DMS153 treated with DMSO at 0.1 percent for 48 hours (cell line): ENCODE measurements around the gene NFE2L3.
"Not testable (repeated sequence)": the region's sequence is repeated elsewhere in the genome, so short reads cannot be mapped to it uniquely, and the experiment has no call there.

Source experiments
- DNase-seq: peaks from one replicate; lab custom pipeline; 2025; ENCODE audit not compliant: unreplicated experiment; lab: John Stamatoyannopoulos, UW

NFE2L3 gene

GRCh38 chr7:26185131-26185843 is 33.3 kb downstream of the NFE2L3 start:
- no peak for DNase-seq

DNA sequence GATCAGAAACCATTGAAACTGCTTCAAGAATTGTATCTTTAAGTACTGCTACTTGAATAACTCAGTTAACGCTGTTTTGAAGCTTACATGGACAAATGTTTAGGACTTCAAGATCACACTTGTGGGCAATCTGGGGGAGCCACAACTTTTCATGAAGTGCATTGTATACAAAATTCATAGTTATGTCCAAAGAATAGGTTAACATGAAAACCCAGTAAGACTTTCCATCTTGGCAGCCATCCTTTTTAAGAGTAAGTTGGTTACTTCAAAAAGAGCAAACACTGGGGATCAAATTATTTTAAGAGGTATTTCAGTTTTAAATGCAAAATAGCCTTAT is 33.8 kb downstream of the NFE2L3 start:
- DNase-seq: no peak

DNA sequence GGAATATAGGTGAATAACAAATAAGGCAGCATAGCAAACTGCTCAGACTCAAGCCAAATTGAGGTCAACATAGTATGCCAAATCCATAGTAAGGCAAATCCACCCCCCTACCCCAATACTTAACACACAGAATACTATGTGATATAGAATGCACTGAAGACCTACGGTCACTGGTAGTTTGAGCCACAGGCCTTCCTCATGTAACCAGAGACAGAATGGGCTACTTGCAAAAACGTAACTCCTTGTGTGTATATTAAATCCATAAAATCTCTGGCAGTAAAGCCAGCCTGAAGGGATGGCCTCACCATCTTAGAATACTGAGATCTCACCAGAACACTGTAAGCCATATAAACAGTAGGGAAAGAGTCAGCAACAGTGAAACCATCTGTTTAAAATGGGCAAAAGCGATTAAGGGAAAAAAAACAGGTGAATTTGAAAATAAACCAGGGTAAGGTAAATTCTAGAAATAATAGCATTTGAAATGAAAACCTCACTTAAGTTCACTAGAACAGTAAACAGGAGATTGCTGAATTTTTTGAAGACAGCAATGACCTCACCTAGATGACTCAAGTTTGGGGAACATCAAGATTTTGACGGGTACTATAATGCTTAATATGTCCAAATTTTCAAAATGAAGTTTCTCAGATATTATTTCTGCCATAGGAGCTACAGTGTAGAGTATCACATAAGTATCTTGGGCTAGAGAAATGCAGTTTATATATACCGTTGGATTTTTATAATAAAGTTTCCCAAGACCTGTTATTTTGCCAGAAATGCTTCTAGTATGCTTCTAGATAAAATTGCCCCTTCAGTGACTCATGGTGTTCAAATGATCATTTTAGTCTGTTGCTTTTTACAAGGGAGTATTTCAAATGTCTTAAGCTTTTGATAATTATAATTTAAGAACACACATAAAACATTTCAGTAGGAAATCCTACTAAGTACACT is 34.6 kb downstream of the NFE2L3 start:
- no peak for DNase-seq

DNA sequence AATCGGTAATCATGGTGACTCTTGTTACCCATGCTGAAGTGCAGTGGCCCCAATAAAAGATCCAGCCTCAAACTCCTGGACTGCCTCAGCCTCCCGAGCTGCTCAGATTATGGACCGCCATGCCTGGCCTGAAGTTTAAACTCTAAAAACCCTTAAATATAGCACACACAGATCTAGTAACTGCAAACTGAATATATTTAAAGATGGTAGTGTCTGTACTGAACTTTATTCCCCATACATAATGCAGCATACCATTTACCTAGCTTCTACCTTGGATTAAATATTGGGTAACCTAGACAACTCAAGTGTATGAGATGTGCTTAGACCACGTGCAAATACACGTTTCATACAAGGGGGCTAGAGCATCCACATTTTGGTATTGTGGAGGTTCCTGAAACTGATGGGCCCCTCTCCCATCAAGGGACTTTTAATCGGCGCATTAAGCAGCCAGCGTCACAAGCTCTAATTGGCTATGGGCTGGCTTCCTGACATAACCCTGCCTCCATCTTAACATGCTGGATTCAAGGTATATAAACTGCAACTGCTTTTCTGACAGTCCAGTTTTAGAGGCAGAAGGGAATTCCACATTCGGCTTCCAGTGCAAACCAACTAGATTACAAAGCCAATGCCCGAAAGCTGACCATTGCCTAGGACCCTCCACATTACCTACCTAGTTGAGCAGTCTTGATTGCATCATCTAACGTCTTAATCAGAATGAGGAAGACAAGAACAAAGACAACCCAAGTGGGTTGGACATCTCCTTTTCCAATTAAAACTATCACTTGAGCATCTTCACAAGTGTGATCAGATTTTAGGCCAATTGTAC is 35.6 kb downstream of the NFE2L3 start:
- no peak for DNase-seq

- DNase-seq: no peak
Measured at GRCh38 chr7:26188206-26188956, 36.4 kb downstream of the NFE2L3 start.

DNA sequence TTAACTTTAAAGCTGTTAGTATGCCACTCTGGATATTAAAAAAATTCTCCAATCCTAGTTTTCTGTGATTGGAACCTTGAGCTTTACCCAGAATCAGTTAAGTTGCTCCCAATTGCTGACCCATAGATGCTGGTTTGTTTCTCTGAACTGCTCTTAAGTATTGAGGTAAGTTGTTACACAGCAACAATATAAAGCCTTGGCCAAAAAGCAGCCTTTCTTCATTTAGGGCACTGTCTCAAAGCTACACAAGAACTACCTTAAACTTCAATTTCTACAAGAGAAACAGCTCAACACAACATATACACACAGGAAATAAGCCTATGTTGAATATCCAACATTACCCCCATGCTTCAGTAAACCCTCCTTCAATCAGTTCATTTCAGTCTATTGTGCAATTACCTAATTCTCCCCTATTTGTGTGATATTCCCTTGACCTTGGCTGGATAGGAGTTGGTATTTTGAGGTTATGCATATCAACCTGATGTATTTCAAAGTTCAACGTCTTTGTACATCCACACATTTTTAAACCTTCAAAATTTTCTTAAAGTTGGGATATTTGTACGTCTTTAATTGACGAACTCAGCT is 37.1 kb downstream of the NFE2L3 start:
- DNase-seq: no peak

GRCh38 chr7:26189697-26190096 is 37.7 kb downstream of the NFE2L3 start:
- DNase-seq: no peak

GRCh38 chr7:26190417-26190869 is 38.4 kb downstream of the NFE2L3 start:
- no peak for DNase-seq

GRCh38 chr7:26191233-26191973 is 39.4 kb downstream of the NFE2L3 start:
- no peak for DNase-seq

GRCh38 chr7:26191974-26192479 is 40.0 kb downstream of the NFE2L3 start:
- DNase-seq: no peak

- DNase-seq: no peak
Measured at GRCh38 chr7:26192485-26193087, 40.6 kb downstream of the NFE2L3 start.

DNA sequence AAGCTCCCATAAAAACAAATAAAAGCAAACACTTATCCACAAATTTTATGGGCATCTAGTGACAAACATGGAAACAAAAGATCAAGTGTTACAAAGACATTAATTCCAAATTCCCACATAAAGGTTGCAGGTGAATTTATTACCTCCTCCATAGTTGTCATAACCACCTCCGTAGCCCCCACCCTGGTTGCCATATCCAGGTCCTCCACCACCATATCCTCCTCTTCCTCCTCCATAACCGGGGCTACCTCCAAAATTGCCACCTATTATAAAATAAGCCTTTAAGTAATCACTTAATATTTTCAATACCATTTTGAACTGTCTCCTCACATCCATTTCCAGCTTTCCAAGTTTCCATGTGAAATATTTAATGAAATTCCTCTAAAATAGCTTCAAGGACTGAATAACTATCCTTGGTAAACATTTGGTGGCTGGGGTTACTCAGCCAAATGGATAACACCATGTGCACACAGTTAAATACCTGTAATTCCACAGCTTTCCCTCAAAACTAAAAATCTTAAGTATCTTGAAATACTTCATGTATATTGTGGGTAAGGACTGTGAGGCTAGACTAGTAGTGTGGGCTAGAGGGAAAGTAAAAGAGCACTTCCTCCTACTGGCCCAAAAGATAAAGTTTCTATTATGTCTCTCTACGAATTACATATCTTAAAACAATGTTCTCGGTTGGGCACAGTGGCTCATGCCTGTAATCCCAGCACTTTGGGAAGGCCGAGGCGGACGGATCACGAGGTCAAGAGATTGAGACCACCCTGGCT is 41.6 kb downstream of the NFE2L3 start:
- DNase-seq: no peak

- not testable (repeated sequence) for DNase-seq
Measured at GRCh38 chr7:26194764-26195163, 42.8 kb downstream of the NFE2L3 start.

DNA sequence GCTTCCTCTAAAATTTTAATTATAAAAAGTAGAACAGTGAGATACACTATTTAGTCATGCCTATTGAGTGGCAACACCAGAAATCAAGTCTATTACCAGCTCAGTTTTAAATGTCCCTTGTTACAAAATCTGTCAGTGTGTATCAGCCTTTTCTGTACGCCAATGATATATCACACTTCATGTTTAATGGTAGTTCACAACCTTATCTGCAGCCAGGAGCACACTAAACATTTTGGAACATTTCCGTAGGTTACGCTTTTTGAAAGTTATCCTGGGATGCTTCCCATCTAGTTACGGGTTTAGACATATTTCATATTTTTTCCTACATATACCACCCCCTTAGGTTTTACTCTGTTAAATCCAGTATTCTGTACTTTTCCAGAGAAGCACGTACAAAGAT is 43.2 kb downstream of the NFE2L3 start:
- DNase-seq: no peak

- DNase-seq: no peak
Measured at GRCh38 chr7:26195867-26196657, 44.1 kb downstream of the NFE2L3 start.

GRCh38 chr7:26197153-26198115 is 45.4 kb downstream of the NFE2L3 start:
- DNase-seq: no peak
